SK-N-SH (cell line): ENCODE data around the gene GIN1. TPM values are rescaled to one million over a fixed set of nuclear protein-coding genes. Genes with fewer than 3 reads are reported as not detected.

Experiments used
- CTCF ChIA-PET: fragments of 300-600, 350-600 bp; formaldehyde crosslinking; extraction: SDS; loops from one replicate; lab custom pipeline; 2021; lab: Yijun Ruan, JAX
- POLR2A ChIA-PET: fragments of 350-600 bp; sonication (Branson Sonifier 250); formaldehyde crosslinking; extraction: SDS; loops from one replicate; lab custom pipeline; 2020; ENCODE audit warnings: antibody characterized with exemption, inconsistent platforms; lab: Yijun Ruan, JAX
- DNase-seq: peaks from one replicate; pipeline ENCODE4 v3.0.0; 2012
- H2AFZ ChIP-seq: fragments of 200-600 bp; sonication (generic); 2 replicates; pipeline ENCODE4 v1.8.1; 2016; ENCODE audit warnings: antibody characterized with exemption, mild to moderate bottlenecking, low read depth
- H3F3A ChIP-seq: fragments of 200-600 bp; sonication (generic); replicated peaks from 2 replicates; pipeline ENCODE3; 2016; ENCODE audit warnings: antibody characterized with exemption, mild to moderate bottlenecking; ENCODE audit not compliant: insufficient read depth
- H3K27ac ChIP-seq, 2 experiments: fragments of 200-500 bp in 1 of 2; fragments of 200-600 bp in 1 of 2; sonication (Bioruptor generic) in 1 of 2; sonication (generic), shearing (Covaris generic) in 1 of 2; 2 replicates each; pipeline versions ENCODE4 v1.5.1 to v1.6.1; 2014 to 2016; ENCODE audit warnings: low read depth in 2 of 2, inconsistent platforms in 1 of 2, low read length in 1 of 2, mild to moderate bottlenecking in 1 of 2, mixed read lengths in 1 of 2
- H3K27me3 ChIP-seq: fragments of 200-600 bp; sonication (generic), shearing (Covaris generic); 2 replicates; pipeline ENCODE4 v1.6.1; 2016; ENCODE audit warnings: mixed run types; ENCODE audit not compliant: insufficient read depth
- H3K36me3 ChIP-seq, 2 experiments: fragments of 200-500 bp in 1 of 2; fragments of 200-600 bp in 1 of 2; sonication (Bioruptor generic) in 1 of 2; sonication (generic) in 1 of 2; replicated peaks in 1 of 2; 2 replicates each; pipeline versions ENCODE3 to v1.5.1; 2014 to 2016; ENCODE audit warnings: low read length in 1 of 2, mild to moderate bottlenecking in 1 of 2; ENCODE audit not compliant: insufficient read depth in 2 of 2, control insufficient read depth in 1 of 2
- H3K4me1 ChIP-seq, 2 experiments: fragments of 200-500 bp in 1 of 2; fragments of 200-600 bp in 1 of 2; sonication (Bioruptor generic) in 1 of 2; sonication (generic), shearing (Covaris generic) in 1 of 2; 2 replicates each; pipeline versions ENCODE4 v1.5.1 to v1.6.1; 2014 to 2016; ENCODE audit warnings: low read depth in 1 of 2, low read length in 1 of 2, mixed run types in 1 of 2; ENCODE audit not compliant: insufficient read depth in 2 of 2, control insufficient read depth in 1 of 2
- H3K4me2 ChIP-seq: fragments of 200-600 bp; sonication (generic), shearing (Covaris generic); 2 replicates; pipeline ENCODE4 v1.6.1; 2017; ENCODE audit warnings: mixed run types
- H3K4me3 ChIP-seq, 2 experiments: fragments of 200-500 bp in 1 of 2; fragments of 200-600 bp in 1 of 2; sonication (Bioruptor generic) in 1 of 2; sonication (generic), shearing (Covaris generic) in 1 of 2; 2 replicates each; pipeline versions ENCODE4 v1.5.1 to v1.8.1; 2014 to 2016; ENCODE audit warnings: low read depth in 2 of 2, inconsistent platforms in 1 of 2, low read length in 1 of 2, mild to moderate bottlenecking in 1 of 2, mixed read lengths in 1 of 2, moderate library complexity in 1 of 2
- H3K79me2 ChIP-seq: fragments of 200-600 bp; sonication (generic); 2 replicates; pipeline ENCODE4 v1.8.1; 2017; ENCODE audit warnings: mild to moderate bottlenecking; ENCODE audit not compliant: insufficient read depth
- H3K9ac ChIP-seq: fragments of 200-600 bp; sonication (generic); 2 replicates; pipeline ENCODE4 v1.6.1; 2017; ENCODE audit warnings: mixed run types
- H3K9me2 ChIP-seq: fragments of 200-600 bp; sonication (generic); 2 replicates; pipeline ENCODE4 v1.6.1; 2017; ENCODE audit warnings: mixed run types
- H3K9me3 ChIP-seq: fragments of 200-600 bp; sonication (generic); 2 replicates; pipeline ENCODE4 v1.6.1; 2017; ENCODE audit warnings: mixed run types, mild to moderate bottlenecking, moderate library complexity
- H4K20me1 ChIP-seq: fragments of 200-600 bp; sonication (generic); 2 replicates; pipeline ENCODE4 v1.6.1; 2017; ENCODE audit warnings: mild to moderate bottlenecking, mixed run types; ENCODE audit not compliant: insufficient read depth
- EZH2phosphoT487 ChIP-seq: fragments of 200-600 bp; sonication (generic); IDR thresholded peaks from 2 replicates; pipeline ENCODE4 v1.6.1; 2017; ENCODE audit warnings: low read depth, mixed run types, mild to moderate bottlenecking, antibody characterized with exemption, moderate library complexity, borderline replicate concordance
- FOSL2 ChIP-seq: IDR thresholded peaks from 2 replicates; pipeline ENCODE4 v1.4.0; 2012; ENCODE audit warnings: low read depth, mild to moderate bottlenecking, moderate library complexity, borderline replicate concordance
- FOXJ3 ChIP-seq: sonication (generic); formaldehyde crosslinking; IDR thresholded peaks from 2 replicates; pipeline ENCODE4 v1.5.1; 2020; ENCODE audit warnings: mild to moderate bottlenecking, missing genetic modification reagents
- FOXM1 ChIP-seq: IDR thresholded peaks from 2 replicates; pipeline ENCODE4 v1.4.0; 2012; ENCODE audit warnings: low read depth, mild to moderate bottlenecking
- IRF3 ChIP-seq: fragments of 150-350 bp; IDR thresholded peaks from 2 replicates; pipeline ENCODE4 v1.6.1; 2016; ENCODE audit warnings: mild to moderate bottlenecking, low read depth, low read length
- MAX ChIP-seq: IDR thresholded peaks from 2 replicates; pipeline ENCODE4 v1.4.0; 2012; ENCODE audit warnings: low read depth
- MEF2A ChIP-seq: IDR thresholded peaks from 2 replicates; pipeline ENCODE4 v1.4.0; 2012; ENCODE audit warnings: low read depth, borderline replicate concordance
- MXI1 ChIP-seq: IDR thresholded peaks from 2 replicates; pipeline ENCODE4 v1.6.1; 2012; ENCODE audit warnings: mild to moderate bottlenecking, low read depth, low read length, improper control_type of control experiment
- NFIC ChIP-seq: IDR thresholded peaks from 2 replicates; pipeline ENCODE4 v1.4.0; 2012; ENCODE audit warnings: borderline replicate concordance
- NRF1 ChIP-seq: IDR thresholded peaks from 2 replicates; pipeline ENCODE4 v1.6.1; 2012; ENCODE audit warnings: low read depth, mild to moderate bottlenecking, low read length
- PBX3 ChIP-seq: IDR thresholded peaks from 2 replicates; pipeline ENCODE4; 2012
- RAD21 ChIP-seq: IDR thresholded peaks from 2 replicates; pipeline ENCODE4 v1.6.1; 2012; ENCODE audit warnings: mild to moderate bottlenecking, low read length
- RXRA ChIP-seq: IDR thresholded peaks from 2 replicates; pipeline ENCODE4 v1.4.0; 2012; ENCODE audit warnings: low read depth, mild to moderate bottlenecking, borderline replicate concordance
- SIN3A ChIP-seq: IDR thresholded peaks from 2 replicates; pipeline ENCODE4 v1.6.1; 2012; ENCODE audit warnings: low read depth, mild to moderate bottlenecking, low read length, moderate library complexity, borderline replicate concordance
- SMC3 ChIP-seq: IDR thresholded peaks from 2 replicates; pipeline ENCODE4 v1.6.1; 2012; ENCODE audit warnings: low read depth, low read length, improper control_type of control experiment
- TAF1 ChIP-seq: IDR thresholded peaks from 2 replicates; pipeline ENCODE4 v1.6.1; 2012; ENCODE audit warnings: low read depth, mild to moderate bottlenecking, low read length, moderate library complexity, borderline replicate concordance
- TCF12 ChIP-seq: IDR thresholded peaks from 2 replicates; pipeline ENCODE4 v1.4.0; 2012
- TEAD4 ChIP-seq: IDR thresholded peaks from 2 replicates; pipeline ENCODE4 v1.4.0; 2012; ENCODE audit warnings: mild to moderate bottlenecking, borderline replicate concordance; ENCODE audit not compliant: insufficient read depth
- WGBS: methylation state at CpG from one replicate; pipeline ENCODE4 v1.1.6; 2017; ENCODE audit warnings: low lambda C conversion rate; 5-methylcytosine and 5-hydroxymethylcytosine counted together
- polyA plus RNA-seq, 3 experiments: library from polyadenylated mRNA; depleted of rRNA; stranded (reverse); fragments of >200 nt; gene quantifications; 2 replicates each; pipeline ENCODE4 v1.2.3, GENCODE V29; 2012
- TF ChIP-seq, protein P1 (sequence below): IDR thresholded peaks from 2 replicates; pipeline ENCODE4 v1.4.0; 2012; ENCODE audit warnings: low read depth, borderline replicate concordance
- TF ChIP-seq, protein P2 (sequence below): fragments of 150-350 bp; IDR thresholded peaks from 2 replicates; pipeline ENCODE4 v1.6.1; 2017; ENCODE audit warnings: antibody characterized with exemption, low read length, low read depth, borderline replicate concordance

GIN1 gene
- polyA plus RNA-seq, 1 of the 3 experiments (the other 2 are of a cell fraction): 1.3 TPM

DNA sequence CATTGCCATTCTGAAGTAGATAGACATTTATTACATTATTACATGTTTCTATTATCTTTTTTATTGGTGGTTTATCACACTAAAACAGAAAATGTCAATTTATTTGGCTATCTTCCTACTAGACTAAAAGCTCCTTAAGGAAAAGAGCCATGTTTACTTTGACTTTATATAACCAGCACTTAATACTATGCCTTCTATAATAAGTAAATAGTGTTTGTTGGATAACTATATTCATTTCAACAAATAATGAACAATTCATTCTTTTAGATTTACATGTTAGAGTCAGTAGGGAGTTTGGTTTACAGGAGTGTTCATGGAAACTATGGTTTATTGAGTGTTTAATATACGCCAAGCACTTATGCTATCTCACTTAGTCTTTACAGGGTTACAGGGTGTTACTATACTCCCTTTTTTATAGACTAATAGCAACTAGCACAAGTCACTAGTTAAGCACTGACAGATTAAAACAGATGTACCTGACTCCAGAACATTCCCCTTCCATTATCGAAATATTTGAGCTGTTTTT is 7.4 kb upstream of the GIN1 start (continued):
- TF ChIP-seq MAX (no peak), SMC3 (no peak), PBX3 (no peak)
- TF ChIP-seq, all 33 proteins: peak for 0

- H3F3A ChIP-seq: no peaks in the 10 kb centered on the region
- H3K79me2 ChIP-seq: peaks cover 74% of the 10 kb centered on the region
- H3K9me2 ChIP-seq: peaks cover 7% of the 10 kb centered on the region; the same call in 1 of the 2 replicates
- H3K27ac ChIP-seq: no peak overlapping the region
- H3K27me3 ChIP-seq: no peaks in the 10 kb centered on the region
- no peaks in the 10 kb centered on the region for H4K20me1 ChIP-seq
- 91% methylated on average over 5 of the region's 5 CpGs for WGBS
- H3K4me2 ChIP-seq: no peak overlapping the region
- H2AFZ ChIP-seq: no peak overlapping the region
- CTCF ChIA-PET: interaction anchor here (0.7 to 1.0 kb wide), 2 partner anchors 13 to 564 kb away, joined by 4 to 5 read pairs; no protein-coding TSS in a partner anchor
- no peak overlapping the region for H3K4me3 ChIP-seq
- peaks cover 0 to 5% of the 10 kb centered on the region in 2 experiments; a peak in 2 of 4 replicates for H3K4me1 ChIP-seq
- H3K9ac ChIP-seq: no peak overlapping the region
- peaks cover 16 to 39% of the 10 kb centered on the region in 2 experiments for H3K36me3 ChIP-seq
- DNase-seq: no peak
- POLR2A ChIA-PET: no interaction called here
- no peaks in the 10 kb centered on the region for H3K9me3 ChIP-seq
- TF ChIP-seq RXRA (no peak), EZH2phosphoT487 (no peak), SMC3 (no peak), MEF2A (no peak), FOSL2 (no peak), MXI1 (no peak)
- TF ChIP-seq, protein P1, sequence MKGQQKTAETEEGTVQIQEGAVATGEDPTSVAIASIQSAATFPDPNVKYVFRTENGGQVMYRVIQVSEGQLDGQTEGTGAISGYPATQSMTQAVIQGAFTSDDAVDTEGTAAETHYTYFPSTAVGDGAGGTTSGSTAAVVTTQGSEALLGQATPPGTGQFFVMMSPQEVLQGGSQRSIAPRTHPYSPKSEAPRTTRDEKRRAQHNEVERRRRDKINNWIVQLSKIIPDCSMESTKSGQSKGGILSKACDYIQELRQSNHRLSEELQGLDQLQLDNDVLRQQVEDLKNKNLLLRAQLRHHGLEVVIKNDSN: no peak
Measured at GRCh38 chr5:103126557-103126956, 6.6 kb upstream of the GIN1 start.

DNA sequence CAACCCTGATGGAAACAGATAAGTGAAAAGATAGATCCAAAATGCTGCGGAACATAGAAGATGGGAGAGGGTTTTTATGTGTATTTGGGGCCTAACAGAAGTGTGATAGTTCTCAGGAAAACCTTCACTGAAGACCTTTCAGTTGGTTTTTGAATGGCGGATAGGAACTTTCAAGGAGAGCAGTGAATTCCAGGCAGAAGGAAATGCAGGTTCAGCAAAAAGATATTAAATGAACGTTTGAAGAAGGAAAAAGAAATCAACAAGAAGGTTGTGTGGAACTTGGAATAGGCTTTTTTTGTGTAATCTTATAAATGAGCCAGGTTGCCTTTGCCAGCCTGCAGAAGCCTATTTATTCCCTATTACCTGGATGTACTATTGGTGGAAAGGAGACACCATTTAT is 2.3 kb upstream of the GIN1 start:
- Histone ChIP-seq H3K27me3 (no peaks in the 10 kb centered on the region), H3K4me1 (peaks cover 0 to 12% of the 10 kb centered on the region in 2 experiments; a peak in 2 of 4 replicates), H3K27ac (no peak overlapping the region), H3K9me3 (no peaks in the 10 kb centered on the region), H3F3A (peaks cover 11% of the 10 kb centered on the region), H3K4me3 (0 out of 4 replicates have a peak overlapping the region, but pooled peaks of 1 of the 2 experiments have one; percentile 82), H4K20me1 (no peaks in the 10 kb centered on the region), H3K9me2 (no peaks in the 10 kb centered on the region), H2AFZ (no peak overlapping the region), H3K4me2 (peak overlapping the region; percentile 86; the same call in 1 of the 2 replicates), H3K9ac (no peak overlapping the region), H3K79me2 (peaks cover 81% of the 10 kb centered on the region), H3K36me3 (peaks cover 6 to 15% of the 10 kb centered on the region in 2 experiments)
- CTCF ChIA-PET: interaction anchor here (1.2 kb wide), 1 partner anchor 12 kb away, joined by 4 read pairs; no protein-coding TSS in a partner anchor
- no peak for DNase-seq
- WGBS: 77% methylated on average over 3 of the region's 3 CpGs
- POLR2A ChIA-PET: no interaction called here
- TF ChIP-seq RXRA (no peak), RAD21 (no peak), FOXM1 (no peak), NFIC (no peak), FOXJ3 (CRISPR knock-in tag) (no peak), TAF1 (no peak), TCF12 (no peak), IRF3 (no peak), SIN3A (no peak), NRF1 (no peak), MEF2A (no peak), TEAD4 (no peak)
- TF ChIP-seq, protein P2, sequence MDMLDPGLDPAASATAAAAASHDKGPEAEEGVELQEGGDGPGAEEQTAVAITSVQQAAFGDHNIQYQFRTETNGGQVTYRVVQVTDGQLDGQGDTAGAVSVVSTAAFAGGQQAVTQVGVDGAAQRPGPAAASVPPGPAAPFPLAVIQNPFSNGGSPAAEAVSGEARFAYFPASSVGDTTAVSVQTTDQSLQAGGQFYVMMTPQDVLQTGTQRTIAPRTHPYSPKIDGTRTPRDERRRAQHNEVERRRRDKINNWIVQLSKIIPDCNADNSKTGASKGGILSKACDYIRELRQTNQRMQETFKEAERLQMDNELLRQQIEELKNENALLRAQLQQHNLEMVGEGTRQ: no peak
